GM13977 (cell line): ENCODE data around the gene ATOH8.

ENCODE experiments used
- DNase-seq: peaks from one replicate; pipeline ENCODE4 v3.0.0; 2012; ENCODE audit warnings: low spot score
- in situ Hi-C: fragments of 300-500 bp; cut with MboI; formaldehyde crosslinking; loops from one replicate; pipeline ENCODE4 v1.12.0; 2022; ENCODE audit warnings: low sequenced_read_pairs, low pct_unique_long_range_greater_than_20kb, mixed read lengths, inconsistent platforms; ENCODE audit not compliant: unreplicated experiment
- TF ChIP-seq, protein P1 (sequence below): IDR thresholded peaks from 2 replicates; pipeline ENCODE4 v1.5.1; 2012; ENCODE audit warnings: mild to moderate bottlenecking, control low read depth; ENCODE audit not compliant: insufficient read depth; ENCODE audit errors: extremely low read depth, missing control alignments

Gene ATOH8

DNA sequence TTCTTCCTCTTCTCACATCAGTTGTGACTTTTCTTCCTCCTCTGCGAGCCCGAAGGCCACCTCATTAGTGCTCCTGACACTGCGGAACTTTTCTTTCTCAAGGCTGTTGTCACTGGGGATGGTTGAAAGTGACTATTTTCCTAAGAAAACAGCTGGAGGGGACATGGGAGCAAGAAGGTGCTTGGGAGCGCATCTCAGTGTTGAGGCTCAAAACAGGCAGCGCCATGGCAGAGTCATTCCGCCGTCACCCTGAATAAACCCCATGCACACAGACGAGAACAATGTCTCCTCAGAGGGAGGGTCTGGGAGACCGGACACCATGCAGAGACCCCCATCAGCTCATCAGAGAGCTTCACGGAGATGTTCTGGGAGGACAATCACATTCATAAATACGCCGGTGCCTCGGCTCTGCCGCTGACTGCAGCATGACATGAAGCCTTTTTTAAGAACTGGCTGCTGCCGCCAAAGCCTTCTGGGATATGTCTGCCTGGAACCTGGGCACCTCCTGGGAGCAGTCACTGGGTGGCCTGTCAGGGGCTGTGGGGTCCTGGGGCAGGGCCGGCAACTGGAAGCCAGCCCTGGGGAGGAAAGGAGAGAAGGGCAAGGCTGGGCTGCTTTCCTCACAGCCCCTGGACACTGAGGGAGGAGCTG is 19.2 kb downstream of the ATOH8 start:
- TF ChIP-seq, protein P1, sequence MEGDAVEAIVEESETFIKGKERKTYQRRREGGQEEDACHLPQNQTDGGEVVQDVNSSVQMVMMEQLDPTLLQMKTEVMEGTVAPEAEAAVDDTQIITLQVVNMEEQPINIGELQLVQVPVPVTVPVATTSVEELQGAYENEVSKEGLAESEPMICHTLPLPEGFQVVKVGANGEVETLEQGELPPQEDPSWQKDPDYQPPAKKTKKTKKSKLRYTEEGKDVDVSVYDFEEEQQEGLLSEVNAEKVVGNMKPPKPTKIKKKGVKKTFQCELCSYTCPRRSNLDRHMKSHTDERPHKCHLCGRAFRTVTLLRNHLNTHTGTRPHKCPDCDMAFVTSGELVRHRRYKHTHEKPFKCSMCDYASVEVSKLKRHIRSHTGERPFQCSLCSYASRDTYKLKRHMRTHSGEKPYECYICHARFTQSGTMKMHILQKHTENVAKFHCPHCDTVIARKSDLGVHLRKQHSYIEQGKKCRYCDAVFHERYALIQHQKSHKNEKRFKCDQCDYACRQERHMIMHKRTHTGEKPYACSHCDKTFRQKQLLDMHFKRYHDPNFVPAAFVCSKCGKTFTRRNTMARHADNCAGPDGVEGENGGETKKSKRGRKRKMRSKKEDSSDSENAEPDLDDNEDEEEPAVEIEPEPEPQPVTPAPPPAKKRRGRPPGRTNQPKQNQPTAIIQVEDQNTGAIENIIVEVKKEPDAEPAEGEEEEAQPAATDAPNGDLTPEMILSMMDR, result no peak
- DNase-seq, result no peak
- in situ Hi-C loops, result no loop called here

DNA sequence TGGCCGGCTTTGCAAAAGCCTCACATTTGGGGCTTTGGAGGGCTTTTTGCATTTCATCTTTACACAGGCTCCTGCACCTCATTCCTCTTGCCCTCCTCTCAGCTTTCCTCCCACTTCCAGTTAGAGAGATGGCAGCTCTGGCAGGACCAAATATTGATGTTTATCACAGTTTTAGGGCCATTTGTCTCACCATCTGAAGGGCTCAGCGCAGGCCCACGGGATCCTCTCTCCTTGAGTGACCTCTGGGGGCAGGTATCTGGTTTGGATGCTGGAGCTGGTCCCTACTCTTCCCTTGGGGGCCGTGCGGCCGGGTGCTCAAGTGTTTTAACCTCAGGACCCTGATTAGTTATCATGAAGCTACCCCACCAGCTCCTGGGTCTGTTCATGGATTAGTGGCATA is 19.9 kb downstream of the ATOH8 start:
- DNase-seq, result no peak
- in situ Hi-C loops, result no loop called here
- TF ChIP-seq, protein P1, result no peak

DNA sequence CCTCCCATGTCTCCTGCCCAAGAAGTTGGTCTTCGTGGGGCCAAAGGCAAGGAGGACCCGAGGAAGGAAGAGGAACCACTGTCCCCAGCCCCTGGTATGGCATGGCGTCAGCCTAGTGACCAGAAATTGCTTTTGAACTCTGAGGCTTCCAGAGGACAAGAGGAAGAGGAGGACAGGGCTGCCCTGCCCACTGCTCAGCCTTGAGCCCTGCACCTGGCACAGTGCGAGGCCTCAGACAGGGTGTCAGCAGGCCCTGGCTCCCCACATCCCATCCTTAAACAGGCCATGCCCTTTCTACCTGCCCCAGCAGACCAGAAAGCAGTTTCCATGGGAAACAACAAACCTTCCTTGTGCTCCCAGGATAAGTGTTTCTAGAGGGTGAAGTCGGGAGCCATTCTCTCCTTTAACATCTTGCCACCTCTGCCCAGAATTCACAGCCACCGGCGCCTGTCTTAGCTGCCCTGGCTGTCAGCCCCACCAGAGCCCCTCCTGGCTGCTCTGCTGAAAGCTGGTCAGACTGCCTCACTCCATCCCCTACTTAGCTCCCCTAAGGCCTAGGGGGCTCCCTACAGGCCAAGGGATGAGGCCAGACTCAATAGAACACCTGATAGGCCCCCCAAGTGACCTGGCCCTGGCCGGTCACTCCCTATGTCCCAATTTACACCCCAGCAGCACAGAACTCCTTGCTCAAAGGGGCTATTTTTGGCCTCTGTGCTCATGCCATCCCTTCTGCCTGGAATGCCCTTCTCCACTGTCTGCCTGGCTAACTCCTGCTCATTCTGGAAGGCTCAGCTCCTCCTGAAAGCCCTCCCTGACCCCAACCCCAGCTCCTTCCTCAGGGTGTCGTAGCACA is 20.6 kb downstream of the ATOH8 start:
- TF ChIP-seq, protein P1, result no peak
- DNase-seq, result no peak
- in situ Hi-C loops, result no loop called here

DNA sequence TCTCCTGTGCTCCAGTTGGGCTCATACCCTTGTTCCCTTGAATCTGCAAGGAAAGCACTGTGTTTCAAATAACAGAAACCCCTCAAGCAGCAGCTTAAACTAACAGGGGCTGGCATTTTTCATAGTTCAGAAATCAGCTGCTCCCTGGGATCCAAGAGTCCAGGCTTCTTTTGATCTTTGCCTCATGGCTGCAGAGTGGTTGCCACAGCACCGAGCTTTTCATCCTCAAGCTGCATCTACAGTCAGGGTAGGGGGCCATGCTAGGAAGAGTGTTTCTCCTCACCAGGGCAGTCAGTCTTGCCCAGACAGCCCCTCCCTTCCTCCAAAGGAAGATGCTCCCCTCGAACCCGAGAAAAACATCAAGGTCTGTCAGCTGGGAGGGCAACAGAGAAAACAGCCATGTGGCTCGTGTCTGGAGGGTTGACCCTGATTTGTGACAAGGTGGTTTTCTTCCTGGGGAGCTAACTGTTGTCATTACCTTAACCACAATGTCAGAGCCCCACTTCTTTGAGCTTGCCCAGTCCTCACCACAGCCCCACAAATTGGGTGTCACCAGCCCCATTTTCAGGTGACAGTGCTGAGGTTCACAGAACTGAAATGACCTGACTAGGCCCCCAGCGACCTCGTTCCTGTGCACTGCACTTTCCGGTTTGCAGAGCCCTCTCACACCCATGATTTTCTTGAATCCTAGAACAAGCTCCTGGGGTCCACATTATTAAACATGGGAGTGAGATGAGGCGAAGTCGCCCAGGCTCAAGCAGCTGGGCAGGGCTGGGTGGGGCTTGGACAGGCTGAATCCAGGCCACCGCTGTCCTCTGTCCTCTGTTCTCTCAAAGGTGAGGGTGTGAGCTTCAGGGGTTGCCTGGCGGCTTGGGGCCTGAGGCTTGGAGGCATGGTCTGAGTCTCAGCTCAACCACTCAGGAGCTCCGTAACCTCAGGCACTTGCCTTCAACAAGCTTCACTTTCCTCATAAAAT is 21.9 kb downstream of the ATOH8 start:
- no peak for DNase-seq
- in situ Hi-C loops, result no loop called here
- TF ChIP-seq, protein P1, result no peak

DNA sequence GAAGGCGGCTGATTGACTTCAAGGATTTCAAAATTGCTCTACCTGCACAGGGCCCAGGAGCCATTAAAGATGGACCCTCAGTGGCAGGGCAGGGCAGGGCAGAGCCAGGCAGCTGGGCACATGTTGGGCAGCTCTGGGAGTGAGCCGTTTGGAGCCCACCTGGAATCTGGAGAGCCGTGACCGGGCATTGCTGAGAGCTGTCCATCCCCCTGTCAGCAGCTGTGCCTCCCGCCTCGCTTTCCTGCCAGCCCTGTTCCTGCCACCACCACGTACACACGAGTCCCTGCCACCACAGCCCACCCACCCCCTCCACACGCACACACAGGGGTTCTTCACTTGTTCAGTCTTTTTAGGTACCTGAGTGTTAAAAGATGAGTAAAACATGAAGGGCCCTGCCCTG is 22.9 kb downstream of the ATOH8 start:
- in situ Hi-C loops, result no loop called here
- no peak for DNase-seq
- TF ChIP-seq, protein P1, result no peak

DNA sequence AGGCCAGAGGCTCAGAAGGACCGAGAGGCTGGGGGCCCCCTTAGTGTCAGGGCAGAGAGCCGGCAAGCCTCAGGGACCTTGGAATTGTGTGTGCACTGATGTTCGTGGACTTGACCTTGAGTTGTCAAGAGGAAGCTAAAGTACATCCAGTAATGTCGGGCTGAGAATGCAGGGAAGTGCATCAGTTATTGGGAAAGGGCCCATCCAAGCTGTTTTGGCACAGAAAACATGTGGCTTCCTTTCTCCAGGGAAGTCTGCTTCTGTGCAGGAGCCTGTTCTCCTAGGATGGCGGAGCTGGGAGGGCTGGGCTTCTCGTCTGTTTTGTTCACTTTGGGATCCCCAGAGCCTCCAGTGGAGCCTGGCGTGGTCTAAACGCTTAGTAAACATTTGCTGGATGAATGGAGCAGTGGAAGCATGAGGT is 23.7 kb downstream of the ATOH8 start:
- in situ Hi-C loops, result no loop called here
- TF ChIP-seq, protein P1, result no peak
- no peak for DNase-seq
